ENCODE data around the gene TPTE.
"Not testable (repeated sequence)": the region's sequence is repeated elsewhere in the genome, so short reads cannot be mapped to it uniquely, and the experiment has no call there.

GRCh38 chr21:10649350-10650149 is 128.2 kb downstream of the TPTE start:
- not testable (repeated sequence) for TF ChIP-seq CTCF (IDR thresholded peaks at IDR 0.05; ENCODE audit: insufficient read depth, low read length); POLR2AphosphoS5 (IDR thresholded peaks at IDR 0.05; ENCODE audit: low read depth); REST (IDR thresholded peaks at IDR 0.05; ENCODE audit: insufficient replicate concordance, low read depth)
